Neuronal stem cell (in vitro differentiated cells): ENCODE measurements around the gene RAB37.
A peak's percentile ranks its signal among the peaks of the same experiment; 100 is the strongest.

ENCODE experiments used
- DNase-seq: peaks from one replicate; pipeline ENCODE4 v3.0.0-alpha.2; 2013; ENCODE audit warnings: low spot score
- H2AFZ ChIP-seq: one replicate; pipeline ENCODE4 v1.6.1; 2013; ENCODE audit warnings: mild to moderate bottlenecking, low read length, inconsistent platforms
- H2AK5ac ChIP-seq: 2 replicates; pipeline ENCODE4 v1.6.1; 2013; ENCODE audit warnings: low read depth, mild to moderate bottlenecking, inconsistent platforms, low read length, moderate library complexity, mixed read lengths
- H2BK120ac ChIP-seq: 2 replicates; pipeline ENCODE4 v1.6.1; 2013; ENCODE audit warnings: low read depth, mild to moderate bottlenecking, inconsistent platforms, low read length, moderate library complexity, mixed read lengths
- H2BK12ac ChIP-seq: one replicate; pipeline ENCODE4 v1.6.1; 2013; ENCODE audit warnings: low read length, inconsistent platforms
- H2BK15ac ChIP-seq: 2 replicates; pipeline ENCODE4 v1.6.1; 2013; ENCODE audit warnings: mild to moderate bottlenecking, low read length, inconsistent platforms, mixed read lengths
- H2BK5ac ChIP-seq: one replicate; pipeline ENCODE4 v1.6.1; 2013; ENCODE audit warnings: inconsistent platforms, mild to moderate bottlenecking, low read length, moderate library complexity
- H3K14ac ChIP-seq: one replicate; pipeline ENCODE4 v1.6.1; 2013; ENCODE audit warnings: low read length, inconsistent platforms
- H3K18ac ChIP-seq: 2 replicates; pipeline ENCODE4 v1.6.1; 2013; ENCODE audit warnings: low read length, inconsistent platforms
- H3K23ac ChIP-seq: 2 replicates; pipeline ENCODE4 v1.6.1; 2013; ENCODE audit warnings: low read depth, mild to moderate bottlenecking, mixed read lengths, low read length, inconsistent platforms; ENCODE audit not compliant: poor library complexity
- H3K27ac ChIP-seq: replicated peaks from 3 replicates; pipeline ENCODE4 v1.5.1; 2013; ENCODE audit warnings: low read length, inconsistent platforms
- H3K27me3 ChIP-seq, 3 experiments: 2 replicates each; pipeline ENCODE4 v1.6.1; 2013; ENCODE audit warnings: low read length in 3 of 3, mild to moderate bottlenecking in 2 of 3, inconsistent platforms in 1 of 3, low read depth in 1 of 3, mixed read lengths in 1 of 3, moderate library complexity in 1 of 3; ENCODE audit not compliant: control insufficient read depth in 3 of 3, insufficient read depth in 3 of 3
- H3K36me3 ChIP-seq, 2 donors: replicated peaks in 1 of 2; 2 replicates each; pipeline ENCODE4 v1.6.1; 2013; ENCODE audit warnings: low read length in 2 of 2; ENCODE audit not compliant: control insufficient read depth in 2 of 2, insufficient read depth in 2 of 2
- H3K4ac ChIP-seq: 2 replicates; pipeline ENCODE4 v1.6.1; 2013; ENCODE audit warnings: inconsistent platforms, mild to moderate bottlenecking, low read length, moderate library complexity
- H3K4me1 ChIP-seq, 2 donors: 1 replicate in 1 of 2; 2 replicates in 1 of 2; pipeline ENCODE4 v1.6.1; 2013; ENCODE audit warnings: low read length in 2 of 2, low read depth in 1 of 2; ENCODE audit not compliant: control insufficient read depth in 2 of 2, insufficient read depth in 1 of 2
- H3K4me2 ChIP-seq: one replicate; pipeline ENCODE4 v1.6.1; 2013; ENCODE audit warnings: mild to moderate bottlenecking, low read length, inconsistent platforms; ENCODE audit not compliant: insufficient read depth, poor library complexity, severe bottlenecking
- H3K4me3 ChIP-seq, 2 donors: 2 replicates each; pipeline ENCODE4 v1.5.1; 2013; ENCODE audit warnings: low read length in 2 of 2, mild to moderate bottlenecking in 2 of 2, inconsistent platforms in 1 of 2, moderate library complexity in 1 of 2
- H3K79me1 ChIP-seq: one replicate; pipeline ENCODE4 v1.6.1; 2013; ENCODE audit warnings: low read depth, mild to moderate bottlenecking, inconsistent platforms, low read length, moderate library complexity
- H3K9ac ChIP-seq: one replicate; pipeline ENCODE4 v1.6.1; 2013; ENCODE audit warnings: mild to moderate bottlenecking, low read depth, low read length, inconsistent platforms; ENCODE audit not compliant: poor library complexity
- H3K9me3 ChIP-seq, 2 donors: replicated peaks in 1 of 2; 2 replicates each; pipeline versions ENCODE3 to v1.6.1; 2013; ENCODE audit warnings: low read length in 2 of 2, mild to moderate bottlenecking in 2 of 2, inconsistent platforms in 1 of 2, low read depth in 1 of 2, mixed read lengths in 1 of 2, moderate library complexity in 1 of 2; ENCODE audit not compliant: control insufficient read depth in 2 of 2, insufficient read depth in 1 of 2
- H4K8ac ChIP-seq: one replicate; pipeline ENCODE4 v1.6.1; 2013; ENCODE audit warnings: low read depth, mild to moderate bottlenecking, inconsistent platforms, low read length, moderate library complexity
- H4K91ac ChIP-seq: one replicate; pipeline ENCODE4 v1.6.1; 2013; ENCODE audit warnings: low read length, low read depth, mild to moderate bottlenecking, inconsistent platforms; ENCODE audit not compliant: poor library complexity
- WGBS, 2 donors: extraction: QIAGEN DNeasy Blood & Tissue Kit; methylation state at CpG; one replicate each; pipeline ENCODE4 v1.1.7; 2013; ENCODE audit warnings: missing lambda C conversion rate in 2 of 2, mixed read lengths in 1 of 2; ENCODE audit not compliant: insufficient read length in 2 of 2, insufficient replicate concordance in 1 of 2; ENCODE audit errors: extremely low coverage in 2 of 2; 5-methylcytosine and 5-hydroxymethylcytosine counted together

RAB37 gene

DNA sequence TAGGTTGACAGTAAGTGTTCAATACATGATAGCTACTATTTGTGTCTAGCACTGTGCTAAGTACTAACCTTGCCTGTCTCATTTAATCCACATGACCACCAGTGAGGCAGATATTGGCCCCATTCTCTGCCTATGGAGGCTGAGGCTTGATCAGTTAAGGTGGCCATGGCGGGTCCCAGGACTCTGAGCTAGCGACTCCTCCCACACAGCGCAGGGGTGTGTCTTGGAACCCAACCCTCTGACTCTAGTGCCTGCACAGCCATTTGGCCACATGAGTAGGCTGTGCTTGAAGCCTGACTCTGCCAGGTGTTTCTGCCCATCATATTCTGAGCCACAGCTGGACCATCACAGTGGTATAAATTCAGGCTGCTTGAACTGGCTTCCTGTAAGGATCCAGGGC lies 17.8 kb downstream of the RAB37 start:
- Histone ChIP-seq H2AFZ (no peak overlapping the region), H4K91ac (no peak overlapping the region), H3K79me1 (peaks cover 18% of the 10 kb centered on the region), H3K9me3 (no peaks in the 10 kb centered on the region), H3K4me1 (peaks cover 16 to 35% of the 10 kb centered on the region in 2 donors), H3K4me3 (no peak overlapping the region), H3K27me3 (no peaks in the 10 kb centered on the region), H2BK5ac (no peak overlapping the region), H2BK120ac (no peak overlapping the region), H3K14ac (no peak overlapping the region), H3K23ac (no peak overlapping the region), H3K4me2 (no peak overlapping the region), H3K27ac (no peak overlapping the region), H2AK5ac (no peak overlapping the region), H4K8ac (no peak overlapping the region), H3K18ac (no peak overlapping the region), H3K36me3 (peaks cover 2 to 29% of the 10 kb centered on the region in 2 donors), H2BK15ac (no peak overlapping the region), H2BK12ac (no peak overlapping the region), H3K4ac (no peak overlapping the region), H3K9ac (no peak overlapping the region)
- no CpG with 5 or more reads among the region's 3 CpGs for WGBS, 2 donors
- DNase-seq = no peak

DNA sequence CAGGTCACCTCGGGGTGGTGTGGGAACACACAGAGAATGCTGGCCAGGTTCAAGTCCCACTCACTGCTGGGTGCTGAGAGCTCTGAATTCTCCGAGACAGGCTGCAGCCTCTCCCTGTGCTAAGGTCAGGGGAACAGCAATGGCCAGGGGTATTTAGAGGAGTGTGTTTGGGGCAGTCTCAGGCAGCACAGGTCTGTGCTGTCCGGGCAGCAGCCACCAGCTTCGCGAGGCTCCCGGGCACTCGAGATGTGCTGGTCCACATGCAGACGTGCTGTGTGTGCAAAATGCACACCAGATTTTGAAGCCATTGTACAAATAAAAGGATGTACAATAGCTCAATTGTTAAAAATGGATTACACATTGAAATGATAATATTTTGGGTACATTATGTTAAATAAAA lies 18.5 kb downstream of the RAB37 start:
- Histone ChIP-seq H3K14ac (no peak overlapping the region), H3K79me1 (peaks cover 16% of the 10 kb centered on the region), H3K9me3 (no peaks in the 10 kb centered on the region), H3K23ac (no peak overlapping the region), H2BK15ac (no peak overlapping the region), H2BK120ac (no peak overlapping the region), H2AK5ac (no peak overlapping the region), H3K18ac (no peak overlapping the region), H3K4me2 (no peak overlapping the region), H3K36me3 (peaks cover 2 to 29% of the 10 kb centered on the region in 2 donors), H3K27me3 (no peaks in the 10 kb centered on the region), H3K4me1 (peaks cover 17 to 36% of the 10 kb centered on the region in 2 donors), H4K91ac (no peak overlapping the region), H3K4me3 (no peak overlapping the region), H4K8ac (no peak overlapping the region), H2BK5ac (no peak overlapping the region), H2AFZ (no peak overlapping the region), H3K4ac (no peak overlapping the region), H3K27ac (no peak overlapping the region), H2BK12ac (no peak overlapping the region), H3K9ac (no peak overlapping the region)
- WGBS, 2 donors = no CpG with 5 or more reads among the region's 8 CpGs
- no peak for DNase-seq

DNA sequence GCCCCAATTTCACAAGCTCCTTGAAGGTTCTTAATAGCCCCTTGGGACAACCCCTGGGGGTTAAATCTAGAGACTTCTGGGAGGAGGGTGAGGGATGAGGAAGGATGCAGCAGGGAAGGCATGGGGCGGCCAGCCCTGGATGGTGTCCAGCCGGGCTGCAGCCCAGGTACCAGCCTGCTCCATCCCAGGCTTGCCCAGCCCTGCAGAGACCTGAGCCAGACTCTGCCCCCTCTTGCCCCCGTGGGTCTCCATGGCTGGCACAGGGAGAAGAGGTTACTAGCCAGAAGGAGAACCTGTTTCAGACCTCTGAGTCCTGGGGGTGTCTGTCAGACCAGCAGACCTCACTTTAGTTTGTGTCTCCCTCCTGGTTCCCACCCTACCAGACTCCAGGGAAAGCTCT lies 19.8 kb downstream of the RAB37 start:
- no peaks in the 10 kb centered on the region for H3K27me3 ChIP-seq
- H2AFZ ChIP-seq = no peak overlapping the region
- H3K79me1 ChIP-seq = peaks cover 22% of the 10 kb centered on the region
- no peak overlapping the region for H3K4me3 ChIP-seq
- no peak overlapping the region for H3K27ac ChIP-seq
- no peak overlapping the region for H4K91ac ChIP-seq
- no peak overlapping the region for H2BK120ac ChIP-seq
- no peak overlapping the region for H3K4ac ChIP-seq
- peak overlapping the region; percentile 45 for H2BK15ac ChIP-seq
- no peak overlapping the region for H3K14ac ChIP-seq
- H3K36me3 ChIP-seq = peaks cover 2 to 20% of the 10 kb centered on the region in 2 donors
- H2AK5ac ChIP-seq = peak overlapping the region; percentile 56
- H4K8ac ChIP-seq = no peak overlapping the region
- no peak overlapping the region for H3K9ac ChIP-seq
- DNase-seq = no peak
- H3K4me1 ChIP-seq = peaks cover 28 to 42% of the 10 kb centered on the region in 2 donors
- H3K23ac ChIP-seq = no peak overlapping the region
- H2BK5ac ChIP-seq = no peak overlapping the region
- H2BK12ac ChIP-seq = no peak overlapping the region
- H3K18ac ChIP-seq = peak overlapping the region; percentile 66
- WGBS, 2 donors = no CpG with 5 or more reads among the region's 3 CpGs
- H3K9me3 ChIP-seq = no peaks in the 10 kb centered on the region
- no peak overlapping the region for H3K4me2 ChIP-seq

DNA sequence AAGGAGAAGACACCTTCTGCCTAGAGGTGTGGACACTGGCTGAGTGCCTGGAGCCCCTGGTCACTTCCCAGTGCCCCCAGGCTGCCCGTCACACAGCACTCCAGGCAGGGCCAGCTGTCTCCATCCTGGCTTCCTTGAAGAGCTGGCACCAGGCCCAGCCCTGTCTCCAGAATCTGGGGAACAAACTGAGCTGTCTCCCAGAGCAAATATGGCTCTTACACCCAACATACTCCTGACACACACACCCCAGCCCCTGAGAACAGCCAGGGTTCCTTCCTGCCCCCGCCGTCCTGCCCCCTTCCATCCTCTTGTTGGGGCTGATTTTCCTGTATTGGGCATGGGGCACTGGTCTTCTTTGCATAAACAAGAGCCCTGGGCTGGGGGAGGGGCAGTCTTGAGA lies 20.4 kb downstream of the RAB37 start:
- WGBS, 2 donors = no CpG with 5 or more reads among the region's 3 CpGs
- Histone ChIP-seq H3K4me1 (peaks cover 28 to 42% of the 10 kb centered on the region in 2 donors), H3K4me3 (no peak overlapping the region)

More for the DNA sequence above, 20.4 kb downstream of the RAB37 start:
- Histone ChIP-seq H4K8ac (no peak overlapping the region), H2BK15ac (peak overlapping the region; percentile 45), H2AK5ac (peak overlapping the region; percentile 56), H2BK5ac (peak overlapping the region; percentile 67), H3K27ac (no peak overlapping the region), H2BK12ac (no peak overlapping the region), H2BK120ac (no peak overlapping the region), H4K91ac (no peak overlapping the region), H3K4ac (no peak overlapping the region), H3K18ac (peak overlapping the region; percentile 67), H3K14ac (no peak overlapping the region), H3K9me3 (no peaks in the 10 kb centered on the region), H3K36me3 (peaks cover 2 to 16% of the 10 kb centered on the region in 2 donors), H3K27me3 (no peaks in the 10 kb centered on the region), H3K79me1 (peaks cover 23% of the 10 kb centered on the region), H2AFZ (no peak overlapping the region), H3K4me2 (no peak overlapping the region), H3K9ac (peak overlapping the region; percentile 57), H3K23ac (no peak overlapping the region)
- DNase-seq = no peak
